ENCODE results near the gene DMD. TPM values are rescaled to one million over a fixed set of nuclear protein-coding genes. Genes with fewer than 3 reads are reported as not detected.

DMD gene
- total RNA-seq, 1 donor from 2014 or later: 22.9 TPM

- no peaks in the 10 kb centered on the region for H3K4me1 Mint-ChIP-seq
- no peak for TF ChIP-seq CTCF (IDR thresholded peaks at IDR 0.05)
- intact Hi-C loops (cut with micrococcal nuclease): no loop called here
- no peak for DNase-seq
- CTCF ChIA-PET: no interaction called here
- no peaks in the 10 kb centered on the region for H3K27me3 Mint-ChIP-seq
- no peaks in the 10 kb centered on the region for H3K9me3 Mint-ChIP-seq
- POLR2A ChIA-PET: no interaction called here
- H3K4me3 Mint-ChIP-seq: no peak overlapping the region
- ATAC-seq (ENCODE audit: low read depth): no peak
- H3K36me3 Mint-ChIP-seq (ENCODE audit: low read depth): no peaks in the 10 kb centered on the region
- no peak overlapping the region for H3K27ac Mint-ChIP-seq
These were observed 1746.9 kb downstream of the DMD start for GRCh38 chrX:31464306-31464915.

- intact Hi-C loops (cut with micrococcal nuclease): no loop called here
- ChIA-PET CTCF (no interaction called here), POLR2A (no interaction called here)
- Mint-ChIP-seq H3K27ac (no peak overlapping the region), H3K4me1 (no peaks in the 10 kb centered on the region), H3K4me3 (no peak overlapping the region), H3K9me3 (no peaks in the 10 kb centered on the region), H3K27me3 (no peaks in the 10 kb centered on the region), H3K36me3 (ENCODE audit: low read depth) (no peaks in the 10 kb centered on the region)
- DNase-seq (no peak), ATAC-seq (ENCODE audit: low read depth) (no peak)
- TF ChIP-seq CTCF (IDR thresholded peaks at IDR 0.05): no peak
These were observed 1750.1 kb downstream of the DMD start for GRCh38 chrX:31461266-31461665.

- Mint-ChIP-seq H3K27ac (no peak overlapping the region), H3K4me1 (no peaks in the 10 kb centered on the region), H3K36me3 (ENCODE audit: low read depth) (no peaks in the 10 kb centered on the region), H3K27me3 (no peaks in the 10 kb centered on the region), H3K4me3 (no peak overlapping the region), H3K9me3 (no peaks in the 10 kb centered on the region)
- ChIA-PET CTCF (no interaction called here), POLR2A (no interaction called here)
- intact Hi-C loops (cut with micrococcal nuclease): no loop called here
- DNase-seq (no peak), ATAC-seq (ENCODE audit: low read depth) (no peak)
- no peak for TF ChIP-seq CTCF (IDR thresholded peaks at IDR 0.05)
These were observed 1752.0 kb downstream of the DMD start for GRCh38 chrX:31459361-31459760.

GRCh38 chrX:31449965-31450364 is 1761.4 kb downstream of the DMD start:
- H3K27ac Mint-ChIP-seq: no peak overlapping the region
- no peaks in the 10 kb centered on the region for H3K27me3 Mint-ChIP-seq
- no peak overlapping the region for H3K4me3 Mint-ChIP-seq
- POLR2A ChIA-PET: no interaction called here
- ATAC-seq (ENCODE audit: low read depth) (no peak), DNase-seq (no peak)
- intact Hi-C loops (cut with micrococcal nuclease): no loop called here
- no peak for TF ChIP-seq CTCF (IDR thresholded peaks at IDR 0.05)
- H3K9me3 Mint-ChIP-seq: no peaks in the 10 kb centered on the region
- no peaks in the 10 kb centered on the region for H3K36me3 Mint-ChIP-seq (ENCODE audit: low read depth)
- no peaks in the 10 kb centered on the region for H3K4me1 Mint-ChIP-seq
- CTCF ChIA-PET: no interaction called here

GRCh38 chrX:31449081-31449480 is 1762.3 kb downstream of the DMD start:
- no peaks in the 10 kb centered on the region for H3K36me3 Mint-ChIP-seq (ENCODE audit: low read depth)
- ChIA-PET CTCF (no interaction called here), POLR2A (no interaction called here)
- H3K27me3 Mint-ChIP-seq: no peaks in the 10 kb centered on the region
- DNase-seq: no peak
- no peaks in the 10 kb centered on the region for H3K9me3 Mint-ChIP-seq
- ATAC-seq (ENCODE audit: low read depth): no peak
- no peaks in the 10 kb centered on the region for H3K4me1 Mint-ChIP-seq
- no peak overlapping the region for H3K4me3 Mint-ChIP-seq
- intact Hi-C loops (cut with micrococcal nuclease): no loop called here
- no peak for TF ChIP-seq CTCF (IDR thresholded peaks at IDR 0.05)
- H3K27ac Mint-ChIP-seq: no peak overlapping the region
